Left lobe of liver (tissue), 2 donors: Measurements from ENCODE around the gene GLIS1. TPM values are rescaled to one million over a fixed set of nuclear protein-coding genes. Genes with fewer than 3 reads are reported as not detected.

ENCODE experiments used
- ATAC-seq: fragments of 200-7000 bp; cut with Tn5 transposase; one replicate; pipeline ENCODE4 v1.9.1; 2020; ENCODE audit warnings: mild to moderate bottlenecking, moderate library complexity
- DNase-seq: peaks from one replicate; pipeline ENCODE4 v3.0.0-alpha.2; 2020; ENCODE audit warnings: low spot score
- total RNA-seq: library from RNA; stranded (reverse); gene quantifications from one replicate; pipeline ENCODE4 v1.2.1, GENCODE V29; 2021
- donor health status: DM: no; HTN: no; CAD: no; lungs with moderate emphysema.
- donor health status: DM: no; HTN: yes; CAD: no.

GLIS1 gene
- total RNA-seq, 1 donor from 2014 or later, result not detected

- no peak for DNase-seq
- no peak for ATAC-seq
Observed at GRCh38 chr1:53477651-53478501, 261.1 kb downstream of the GLIS1 start.

- DNase-seq (no peak), ATAC-seq (no peak)
Observed at GRCh38 chr1:53476579-53476978, 262.4 kb downstream of the GLIS1 start.

DNA sequence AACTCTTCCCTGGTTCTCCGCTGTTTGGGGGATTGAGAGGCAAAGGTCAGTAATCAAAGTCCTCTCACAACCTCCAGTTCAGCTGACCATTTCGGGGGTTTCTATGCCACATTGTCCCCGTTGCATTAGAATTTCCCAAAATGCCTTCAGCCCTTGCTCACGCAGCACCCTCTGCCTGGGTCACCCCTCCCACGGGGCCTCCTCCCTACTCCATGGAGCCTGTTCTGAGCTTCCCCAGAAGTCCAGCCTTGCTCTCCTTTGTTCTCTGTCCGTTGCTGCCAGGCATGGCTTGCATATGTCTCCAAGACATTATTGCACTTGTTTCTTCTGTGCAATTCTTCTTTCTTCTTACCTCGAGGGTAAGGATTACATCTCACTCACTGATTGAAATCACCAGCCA is 263.3 kb downstream of the GLIS1 start:
- DNase-seq (peak; percentile 21), ATAC-seq (no peak)

- no peak for DNase-seq
- ATAC-seq, result no peak
Observed at GRCh38 chr1:53473463-53473862, 265.5 kb downstream of the GLIS1 start.

DNA sequence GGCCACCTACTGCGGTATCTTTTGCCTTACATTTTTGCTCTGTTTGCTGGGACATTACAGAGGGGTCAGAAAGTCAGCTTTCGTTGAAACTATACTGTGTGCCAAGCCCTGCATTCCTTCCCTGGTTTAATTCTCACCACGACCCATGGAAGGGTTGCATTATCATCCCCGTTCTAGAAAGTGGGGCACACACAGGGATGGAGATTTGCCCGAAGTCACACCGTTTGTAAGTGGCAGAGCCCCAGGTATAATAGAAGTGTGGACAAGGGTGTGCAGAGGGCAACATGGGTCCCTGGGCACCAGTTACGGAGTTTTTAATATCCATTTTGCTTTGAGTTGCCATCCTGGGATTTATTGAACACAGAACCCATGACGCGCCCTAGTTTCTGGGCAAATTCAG is 268.0 kb downstream of the GLIS1 start:
- ATAC-seq (no peak), DNase-seq (no peak)

DNA sequence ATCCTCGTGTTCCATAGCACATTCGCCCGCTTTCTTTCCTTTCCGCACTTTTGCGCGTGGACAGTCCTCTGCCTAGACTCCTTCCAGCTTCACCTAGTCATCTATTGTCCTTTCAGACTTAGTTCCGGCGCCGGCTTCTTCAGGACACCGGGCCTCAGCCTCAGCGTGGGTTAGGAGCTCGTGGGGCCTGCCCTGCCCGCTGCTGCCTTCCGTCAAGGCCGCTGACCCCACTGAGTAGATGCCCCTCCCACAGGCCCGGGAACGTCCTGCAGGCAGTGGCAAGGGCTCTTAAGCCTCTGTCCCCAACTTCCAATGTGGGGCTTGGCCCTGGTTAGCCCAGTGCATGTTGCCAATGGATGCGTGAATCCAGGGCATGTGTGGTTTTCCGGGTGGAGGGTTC is 268.4 kb downstream of the GLIS1 start:
- DNase-seq (peak; percentile 26), ATAC-seq (no peak)

DNA sequence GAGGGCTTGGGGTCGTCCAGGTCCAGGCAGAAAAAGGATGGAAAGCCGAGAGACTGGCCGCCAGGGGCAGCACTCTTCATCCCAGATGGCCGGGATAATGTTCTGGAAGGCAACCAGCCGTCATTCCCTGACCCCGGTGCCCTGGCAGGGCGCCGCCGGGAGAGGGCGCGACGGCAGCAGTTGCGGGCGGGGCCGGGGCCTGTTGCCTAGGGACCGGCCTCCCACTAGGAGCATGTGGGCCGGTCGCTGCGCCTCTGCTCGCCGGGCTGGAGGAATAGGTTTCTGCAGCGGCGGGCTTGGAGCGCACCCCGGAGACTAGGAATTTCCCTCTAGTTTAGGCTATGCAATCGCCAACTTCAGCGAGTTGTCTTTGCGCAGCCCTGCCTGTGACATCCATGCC is 268.8 kb downstream of the GLIS1 start:
- ATAC-seq, result peak; percentile 62
- DNase-seq, result no peak

DNA sequence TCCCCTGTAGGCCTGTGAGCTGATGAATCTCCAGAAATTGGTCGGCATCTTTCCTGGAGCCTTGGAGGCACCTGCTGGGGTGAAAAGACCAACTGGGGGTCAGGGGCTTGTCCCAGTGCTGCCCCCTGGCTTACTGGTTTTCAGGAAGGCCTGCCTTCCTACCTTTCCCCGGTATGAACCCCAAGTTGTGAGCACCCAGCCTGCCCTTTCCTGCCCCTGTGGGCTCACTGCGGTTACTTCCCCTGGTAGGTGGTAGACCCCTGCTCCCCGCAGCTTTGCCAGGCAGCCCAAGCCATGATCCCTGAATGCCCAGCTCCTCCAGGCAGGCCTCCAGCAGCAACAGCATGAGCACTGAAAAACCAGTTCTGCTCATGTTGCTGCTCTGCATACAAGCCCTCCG is 269.6 kb downstream of the GLIS1 start:
- no peak for ATAC-seq
- DNase-seq, result no peak

DNA sequence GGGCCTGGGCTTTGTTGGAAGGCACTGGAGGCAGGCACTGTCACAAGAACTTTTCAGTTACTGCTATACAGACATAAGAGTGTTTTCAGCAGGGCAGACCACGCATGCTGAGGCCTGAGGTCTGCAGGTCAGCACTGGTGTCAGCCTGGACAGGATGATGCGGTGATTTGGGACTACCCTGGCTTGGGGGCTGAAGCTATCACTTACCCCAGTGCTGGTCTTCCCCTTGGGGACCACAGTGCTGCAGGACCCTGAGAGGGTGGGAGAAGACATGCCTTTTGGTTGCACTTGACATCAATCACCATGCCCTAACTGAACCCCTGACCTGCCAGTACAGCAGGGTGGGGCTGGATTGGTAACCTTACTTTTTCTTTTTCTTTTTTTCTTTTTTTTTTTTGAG is 270.6 kb downstream of the GLIS1 start:
- DNase-seq, result no peak

DNA sequence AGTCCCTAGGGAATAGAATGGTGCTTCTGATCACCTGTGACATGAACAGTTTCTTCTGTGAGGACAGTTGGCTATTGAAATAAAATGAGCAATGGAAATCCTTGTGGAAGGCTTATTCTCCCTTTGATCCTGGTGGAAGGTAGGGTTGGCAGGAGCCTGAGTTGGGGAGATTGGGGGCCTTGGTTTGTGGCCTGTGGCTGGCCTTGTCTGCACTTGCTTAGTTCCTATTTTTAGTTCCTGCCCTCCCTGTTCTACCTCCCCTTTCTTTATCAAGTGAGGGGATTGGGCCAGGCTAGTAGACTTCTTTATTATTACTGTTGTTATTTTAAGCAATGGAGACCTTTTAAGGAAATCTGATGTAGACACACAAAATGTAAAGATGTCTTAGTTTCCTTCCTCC is 271.6 kb downstream of the GLIS1 start:
- ATAC-seq, result no peak

More for the DNA sequence above, 270.6 kb downstream of the GLIS1 start:
- ATAC-seq, result no peak

GRCh38 chr1:53465023-53465957 is 273.7 kb downstream of the GLIS1 start:
- no peak for DNase-seq
- no peak for ATAC-seq

More for the DNA sequence above, 271.6 kb downstream of the GLIS1 start:
- DNase-seq, result no peak

GRCh38 chr1:53463961-53464899 is 274.7 kb downstream of the GLIS1 start:
- DNase-seq (no peak), ATAC-seq (no peak)

- DNase-seq (no peak), ATAC-seq (no peak)
Observed at GRCh38 chr1:53462769-53463501, 276.0 kb downstream of the GLIS1 start.

DNA sequence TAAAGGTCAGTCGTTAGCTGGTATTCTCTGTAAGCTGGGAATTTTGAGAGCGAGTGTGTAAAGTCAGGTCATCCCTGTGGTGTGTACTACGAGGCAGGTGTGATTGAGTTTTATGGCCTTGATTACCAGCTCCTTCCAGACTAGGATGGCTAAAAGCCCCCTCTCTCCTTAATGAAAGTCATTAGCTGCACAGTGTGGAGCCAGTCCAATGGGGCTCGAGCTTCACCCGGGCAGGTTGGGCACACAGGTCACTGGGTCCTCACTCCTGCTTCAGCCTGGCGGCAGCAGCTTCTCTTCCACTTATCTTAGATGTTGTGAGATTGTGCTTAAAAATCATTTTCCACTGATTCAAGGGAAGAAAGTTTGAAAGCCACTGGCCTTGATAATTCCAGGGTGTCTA is 276.8 kb downstream of the GLIS1 start:
- DNase-seq (no peak), ATAC-seq (no peak)

DNA sequence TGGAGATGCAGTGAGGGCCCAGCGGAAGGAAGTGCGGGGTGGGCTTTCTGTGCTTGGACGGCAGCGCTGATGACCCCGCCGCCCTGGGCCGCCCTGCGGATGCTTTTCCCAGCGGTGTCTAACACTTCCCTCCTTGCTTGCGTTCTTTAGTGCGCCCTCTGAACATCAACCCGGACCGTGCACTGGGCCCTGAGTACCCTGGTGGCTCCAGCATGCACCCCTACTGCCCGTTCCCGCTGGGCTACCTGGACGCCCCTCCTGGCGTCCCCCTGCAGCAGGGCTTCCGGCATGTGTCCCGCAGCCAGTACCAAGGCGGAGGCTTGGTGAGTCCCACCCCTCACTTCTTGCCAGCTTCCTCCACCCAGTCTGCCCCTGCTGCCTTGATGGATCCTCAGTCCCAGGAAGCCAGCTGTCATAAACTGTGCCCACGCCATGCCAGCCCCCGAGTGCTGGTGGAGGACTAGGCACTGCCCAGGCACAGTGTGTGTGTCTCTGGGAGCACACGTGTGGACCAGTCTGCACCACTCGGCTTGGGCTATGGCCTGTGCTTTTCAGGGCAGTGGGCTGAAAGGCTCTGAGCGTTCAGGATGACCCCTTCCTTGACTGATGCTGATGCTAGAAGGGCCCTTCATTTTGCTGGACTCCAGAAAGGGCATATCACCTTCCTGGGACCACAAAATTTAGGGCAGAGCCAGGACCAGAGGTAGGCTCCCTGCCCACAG is 277.5 kb downstream of the GLIS1 start:
- DNase-seq (no peak), ATAC-seq (no peak)

DNA sequence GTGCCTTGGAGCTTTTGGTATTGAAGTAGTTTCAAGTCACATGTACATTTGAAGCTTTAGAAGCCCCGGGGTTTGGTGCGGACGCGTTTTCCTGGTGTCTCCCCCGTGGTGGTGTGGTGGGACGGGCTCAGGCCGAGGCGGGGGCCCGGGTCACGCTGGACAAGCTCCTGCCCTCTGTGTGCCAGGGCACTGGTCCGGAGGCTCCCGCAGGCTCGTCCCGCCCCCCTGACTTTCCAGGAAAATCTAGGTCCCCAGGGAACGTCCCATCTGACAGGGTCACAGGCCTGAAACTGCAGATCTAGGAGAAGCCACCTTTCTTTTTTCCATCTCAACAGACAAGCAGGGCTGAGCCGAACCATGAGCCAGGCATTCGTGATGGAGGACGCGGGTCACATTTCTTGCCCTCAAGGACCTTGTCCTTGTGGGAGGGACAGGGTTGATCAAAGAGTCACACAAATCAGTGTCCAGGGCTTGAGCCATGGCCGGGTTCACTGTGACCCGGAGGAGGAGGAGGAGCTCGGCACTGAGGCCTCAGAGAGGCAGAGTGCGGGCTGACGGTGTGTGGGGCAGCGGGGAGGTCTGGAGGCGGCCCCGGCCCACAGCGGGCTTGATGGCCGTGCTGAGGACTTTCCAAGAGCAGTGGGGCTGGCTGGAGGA is 278.2 kb downstream of the GLIS1 start:
- DNase-seq, result no peak
- ATAC-seq, result no peak

DNA sequence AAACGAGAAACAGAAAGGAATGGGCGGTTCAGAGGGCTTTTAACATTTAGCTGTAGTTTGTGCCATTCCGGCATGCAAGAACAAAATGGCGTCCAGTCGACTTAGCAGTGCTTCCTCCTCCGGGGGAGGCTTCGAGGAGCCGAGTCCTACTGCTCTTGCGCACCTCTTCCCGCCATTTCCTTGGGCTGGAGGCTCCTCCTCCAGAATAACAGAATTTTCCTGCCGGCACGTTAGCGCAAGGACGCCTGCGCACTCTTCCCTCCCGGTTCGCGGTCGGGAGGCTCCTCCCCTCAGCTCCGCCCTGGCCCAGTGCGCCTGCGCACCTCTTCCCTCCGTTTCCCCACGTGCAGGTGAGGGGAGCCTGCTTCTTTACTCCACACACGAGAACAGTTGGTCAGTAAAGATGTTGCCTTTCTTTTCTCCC is 278.7 kb downstream of the GLIS1 start:
- ATAC-seq (no peak), DNase-seq (no peak)

DNA sequence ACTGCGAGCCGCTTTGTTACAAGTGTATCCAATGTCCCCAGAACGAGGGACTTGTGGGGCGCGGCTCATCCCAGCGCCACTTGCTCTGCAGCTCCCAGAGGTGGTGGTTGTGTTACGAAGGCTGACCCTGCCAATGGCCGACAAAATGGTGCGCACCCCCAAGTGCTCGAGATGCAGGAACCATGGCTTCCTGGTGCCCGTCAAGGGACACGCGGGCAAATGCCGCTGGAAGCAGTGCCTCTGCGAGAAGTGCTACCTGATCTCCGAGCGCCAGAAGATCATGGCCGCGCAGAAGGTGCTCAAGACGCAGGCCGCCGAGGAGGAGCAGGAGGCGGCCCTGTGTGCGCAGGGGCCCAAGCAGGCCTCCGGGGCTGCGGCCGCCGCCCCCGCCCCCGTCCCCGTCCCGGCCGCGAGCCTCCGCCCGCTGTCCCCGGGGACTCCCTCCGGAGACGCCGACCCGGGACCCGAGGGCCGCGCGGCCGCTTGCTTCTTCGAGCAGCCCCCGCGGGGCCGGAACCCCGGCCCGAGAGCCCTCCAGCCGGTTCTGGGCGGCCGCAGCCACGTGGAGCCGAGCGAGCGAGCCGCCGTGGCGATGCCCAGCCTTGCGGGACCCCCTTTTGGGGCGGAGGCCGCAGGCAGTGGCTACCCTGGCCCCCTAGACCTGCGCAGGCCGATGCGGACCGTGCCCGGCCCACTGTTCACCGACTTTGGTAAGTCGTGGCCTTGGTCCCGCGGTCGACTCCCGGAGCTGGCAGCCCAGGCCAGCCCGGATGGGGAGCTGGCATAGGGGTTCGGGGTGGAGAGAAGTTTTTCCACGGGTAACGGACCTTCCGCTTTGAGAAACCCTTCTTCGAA is 279.4 kb downstream of the GLIS1 start, which contains the start of gene DMRTB1:
DMRTB1 (plus strand) TSS at position 79 of the 855 bp plus-strand sequence; CDS start at position 134, 55 bp downstream.
- no peak for DNase-seq

More for the DNA sequence above, 279.4 kb downstream of the GLIS1 start, which contains the start of gene DMRTB1:
- ATAC-seq, result no peak
